Daoy (cell line): ENCODE data around the gene HSPD1. TPM values are rescaled to one million over a fixed set of nuclear protein-coding genes. Genes with fewer than 3 reads are reported as not detected.
"Not testable (repeated sequence)": the region's sequence is repeated elsewhere in the genome, so short reads cannot be mapped to it uniquely, and the experiment has no call there.

Experiments
- DNase-seq: peaks from one replicate; pipeline ENCODE4 v3.0.0-alpha.2; 2015; ENCODE audit warnings: low read depth
- total RNA-seq: library from RNA; depleted of rRNA; stranded (reverse); fragments of >200 nt; shearing (Covaris generic); gene quantifications from 2 replicates; pipeline ENCODE4 v1.2.3, GENCODE V29; 2014

HSPD1 gene
- total RNA-seq, 1 experiment from 2014 or later, result 401 TPM

DNA sequence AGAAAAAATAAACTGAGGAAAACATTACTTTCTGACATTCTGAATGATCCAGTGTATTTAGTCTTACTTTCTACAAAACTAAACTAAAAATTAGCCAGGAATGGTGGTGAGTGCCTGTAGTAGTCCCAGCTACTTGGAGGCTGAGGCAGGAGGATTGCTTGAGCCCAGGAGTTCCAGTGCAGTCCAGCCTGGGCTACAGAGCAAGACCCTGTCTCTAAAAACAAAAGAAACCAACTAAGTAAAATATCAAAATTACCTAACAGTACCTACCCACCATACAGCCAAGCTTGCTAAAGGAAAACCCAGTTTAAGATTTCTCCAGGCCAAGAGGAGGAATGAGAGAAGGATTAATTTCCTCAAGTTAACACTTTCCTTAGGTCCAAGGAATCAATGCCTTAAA lies 2.9 kb downstream of the HSPD1 start:
- DNase-seq, result no peak

DNA sequence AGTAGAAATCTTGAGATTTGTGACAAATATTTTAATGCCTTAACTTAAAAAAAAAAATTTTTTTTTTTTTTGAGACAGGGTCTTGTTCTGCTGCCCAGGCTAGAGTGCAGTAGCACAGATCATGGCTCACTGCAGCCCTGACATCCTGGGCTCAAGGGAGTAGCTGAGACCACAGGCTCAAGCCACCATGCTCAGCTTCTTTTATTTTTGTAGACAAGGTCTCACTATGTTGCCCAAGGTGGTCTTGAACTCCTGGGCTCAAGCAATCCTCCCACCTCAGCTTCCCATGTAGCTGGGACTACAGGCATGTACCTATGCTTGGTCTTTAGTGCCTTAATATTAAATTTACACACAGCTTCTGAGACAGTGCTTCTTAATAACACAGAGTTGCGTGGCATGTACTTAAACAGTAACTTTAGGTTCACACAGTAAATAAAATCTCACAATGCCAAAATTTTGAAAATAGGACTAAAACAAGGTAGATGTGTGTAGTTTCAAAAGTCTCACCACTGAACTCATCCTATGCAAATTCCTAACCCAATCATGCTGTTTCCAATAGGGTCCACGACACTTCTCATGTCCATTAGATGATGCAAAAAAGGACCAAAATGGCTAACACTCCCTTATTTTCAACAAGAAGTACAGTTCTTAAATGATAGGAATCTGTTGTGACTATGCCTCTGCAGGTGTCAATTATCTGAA lies 4.1 kb downstream of the HSPD1 start:
- no peak for DNase-seq

DNA sequence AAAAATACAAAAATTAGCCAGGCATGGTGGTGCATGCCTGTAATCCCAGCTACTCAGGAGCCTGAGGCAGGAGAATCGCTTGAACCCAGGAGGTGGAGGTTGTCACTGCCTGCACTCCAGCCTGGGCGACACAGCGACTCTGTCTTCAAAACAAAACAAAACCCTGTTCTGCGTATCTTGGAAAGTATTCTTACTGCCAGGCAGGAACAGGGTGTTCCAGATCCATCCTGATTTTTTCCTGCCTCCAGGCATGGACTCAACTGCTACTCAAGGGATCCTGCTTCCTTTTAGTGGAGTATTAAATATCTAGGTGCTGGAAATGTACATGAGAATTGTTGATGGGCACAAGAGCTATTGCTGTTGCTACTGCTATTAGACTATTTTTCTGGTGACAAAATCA lies 12.3 kb downstream of the HSPD1 start:
- no peak for DNase-seq

DNA sequence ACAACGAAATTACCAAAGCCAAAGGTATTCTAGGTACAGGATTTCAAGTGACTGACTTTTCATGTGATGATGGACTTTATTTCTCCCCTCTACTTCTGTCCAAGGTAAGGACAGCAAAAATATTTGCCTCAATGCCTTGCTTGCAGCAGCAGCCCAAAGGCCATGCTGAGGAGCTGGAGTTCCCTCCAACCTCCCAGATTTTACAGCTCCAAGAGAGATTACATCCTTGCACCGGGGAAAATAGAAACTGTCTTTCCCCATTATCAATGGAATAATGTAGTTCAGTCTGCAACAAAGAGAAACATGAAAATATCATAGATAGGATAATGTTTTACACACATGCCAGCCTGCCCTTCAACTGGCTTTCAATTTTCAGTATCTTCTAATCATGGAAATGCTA lies 13.5 kb downstream of the HSPD1 start:
- DNase-seq, result no peak

DNA sequence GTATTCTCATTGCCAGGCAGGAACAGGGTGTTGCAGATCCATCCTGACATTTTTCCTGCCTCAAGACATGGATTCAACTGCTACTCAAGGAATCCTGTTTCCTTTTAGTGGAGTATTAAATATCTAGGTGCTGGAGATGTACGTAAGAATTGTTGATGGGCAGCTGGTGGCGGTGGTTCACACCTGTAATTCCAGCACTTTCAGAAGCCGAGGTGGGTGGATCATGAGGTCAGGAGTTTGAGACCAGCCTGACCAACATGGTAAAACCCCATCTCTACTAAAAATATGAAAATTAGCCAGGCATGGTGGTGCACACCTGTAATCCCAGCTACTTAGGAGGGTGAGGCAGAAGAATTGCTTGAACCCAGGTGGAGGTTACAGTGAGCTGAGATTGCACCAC lies 15.4 kb downstream of the HSPD1 start:
- not testable (repeated sequence) for DNase-seq

DNA sequence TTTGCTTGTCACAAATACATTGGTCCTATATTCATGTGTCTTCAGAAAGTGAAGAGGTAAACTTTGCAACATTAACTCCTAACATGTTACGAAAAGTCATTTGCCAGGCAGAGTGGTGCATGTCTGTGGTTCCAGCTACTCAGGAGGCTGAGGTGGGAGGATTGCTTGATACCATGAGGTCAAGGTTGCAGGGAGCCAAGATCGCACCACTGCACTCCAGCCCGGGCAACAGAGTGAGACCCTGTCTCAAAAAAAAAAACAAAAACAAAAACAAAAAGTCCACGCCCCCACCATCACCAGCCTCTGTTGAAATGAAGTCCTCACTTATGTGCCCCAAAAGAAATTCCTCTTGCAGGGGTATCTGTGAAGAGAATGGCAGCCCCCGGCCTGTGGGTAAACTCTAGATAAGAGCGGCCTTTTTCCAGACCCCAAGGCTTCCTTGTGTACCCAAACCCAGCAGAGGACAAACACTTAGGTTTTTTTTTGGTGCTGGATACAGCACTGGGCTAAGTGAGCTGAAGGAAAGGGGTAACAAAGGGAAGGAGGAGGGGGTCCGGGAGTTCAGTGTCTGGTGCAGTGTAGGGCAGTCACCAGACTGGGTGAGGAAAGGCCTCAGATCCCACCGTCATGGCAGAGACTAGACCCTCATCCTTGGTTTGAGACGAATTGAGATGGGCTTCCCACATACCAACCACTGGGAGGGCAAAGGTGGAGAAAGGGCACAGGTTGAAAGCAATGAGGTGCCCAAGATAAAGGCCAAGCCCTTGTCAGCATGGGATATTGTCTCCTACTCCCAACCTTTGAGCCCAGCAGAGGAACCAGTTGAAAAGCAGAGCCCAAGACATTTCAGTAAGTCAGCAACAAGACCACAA lies 19.2 kb downstream of the HSPD1 start:
- DNase-seq, result no peak

DNA sequence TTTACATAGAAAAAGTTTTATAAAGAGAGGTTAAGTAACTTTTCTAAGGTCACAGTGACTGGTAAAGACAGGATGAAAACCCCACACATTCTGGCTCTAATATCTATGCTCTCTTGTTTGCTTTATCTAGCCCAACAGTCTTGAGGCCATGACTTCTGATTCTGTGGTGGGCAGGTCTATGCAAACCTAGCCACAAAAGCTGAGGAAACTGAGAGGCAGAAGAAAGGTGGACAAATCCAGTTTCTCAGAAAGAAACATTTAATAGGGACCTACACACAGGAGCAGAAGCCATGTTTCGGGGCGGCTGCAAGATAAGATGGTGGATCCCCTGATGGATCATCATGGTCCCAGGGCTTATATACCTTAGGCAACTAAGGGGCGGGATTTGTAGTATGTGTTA lies 21.8 kb downstream of the HSPD1 start:
- no peak for DNase-seq

DNA sequence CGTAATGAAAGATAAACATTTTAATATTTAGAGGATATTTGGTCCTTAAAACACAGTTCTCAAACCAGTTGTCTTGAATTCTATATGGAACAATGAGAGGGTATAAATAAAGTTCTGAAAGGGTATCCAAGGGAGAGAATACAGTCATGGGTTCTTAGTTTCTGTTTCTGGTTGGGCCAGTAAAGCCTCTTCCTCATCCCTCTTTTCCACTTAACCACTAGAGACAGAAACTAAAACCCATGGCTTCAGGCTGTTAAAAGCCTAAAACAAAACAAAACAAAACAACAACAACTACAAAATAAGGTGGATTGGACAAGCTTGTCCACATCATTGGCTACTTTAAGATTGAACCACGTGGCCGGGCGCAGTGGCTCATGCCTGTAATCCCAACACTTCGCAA lies 27.5 kb downstream of the HSPD1 start:
- no peak for DNase-seq

DNA sequence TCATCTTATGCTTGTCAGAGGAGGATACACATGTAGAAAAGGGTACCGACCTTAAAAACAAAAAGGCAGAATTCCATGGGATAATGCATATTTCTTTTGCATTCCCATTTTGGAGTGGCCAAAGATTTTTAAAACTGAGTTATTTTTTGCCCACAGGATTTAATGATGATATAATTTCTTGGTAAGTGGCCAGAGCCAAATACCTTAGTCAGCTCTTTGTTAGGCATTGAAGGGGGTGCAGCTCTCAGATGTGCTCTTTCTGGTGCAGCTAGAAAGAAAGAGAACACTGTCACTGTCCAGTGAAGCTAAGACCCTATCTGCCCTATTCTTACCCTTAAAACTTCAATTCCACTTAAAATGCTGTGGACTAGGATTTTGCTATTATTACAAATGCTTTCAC lies 35.5 kb downstream of the HSPD1 start:
- no peak for DNase-seq

DNA sequence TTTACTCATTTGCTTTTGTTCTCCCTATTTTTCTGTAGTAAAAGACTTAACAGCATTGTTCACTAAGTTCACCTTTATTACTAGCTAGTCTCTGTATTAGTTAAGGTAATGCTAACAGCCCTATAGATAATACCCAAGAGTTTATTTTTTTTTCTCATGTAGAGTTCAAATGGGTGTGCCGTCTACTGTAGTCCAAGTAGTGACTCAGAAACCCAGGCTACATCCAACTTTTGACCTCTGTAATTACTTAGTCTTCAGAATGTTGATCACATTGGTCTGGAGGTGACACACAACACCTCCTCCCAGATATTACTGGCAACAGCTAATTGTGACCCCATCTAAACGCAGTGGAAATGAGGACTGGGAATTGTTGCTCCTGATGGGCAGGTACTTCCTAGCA lies 38.6 kb downstream of the HSPD1 start:
- DNase-seq, result no peak

DNA sequence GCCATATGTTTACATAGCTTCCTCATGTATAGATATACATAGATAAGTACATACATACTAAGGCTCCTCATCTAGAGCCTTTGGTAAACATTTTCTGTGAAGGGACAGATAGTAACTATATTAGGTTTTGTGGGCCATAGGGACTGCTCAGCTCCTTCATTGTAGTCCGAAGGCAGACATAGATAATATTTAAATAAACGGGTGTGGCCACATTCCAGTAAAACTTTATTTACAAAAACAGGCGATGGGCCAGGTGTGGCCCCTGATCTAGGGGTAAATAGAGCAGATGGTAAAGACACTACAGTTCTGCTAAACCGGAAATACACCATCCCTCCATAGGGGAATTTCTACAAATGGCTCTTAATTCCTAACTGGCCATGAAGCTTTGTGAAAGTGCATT lies 39.0 kb downstream of the HSPD1 start:
- DNase-seq, result no peak

DNA sequence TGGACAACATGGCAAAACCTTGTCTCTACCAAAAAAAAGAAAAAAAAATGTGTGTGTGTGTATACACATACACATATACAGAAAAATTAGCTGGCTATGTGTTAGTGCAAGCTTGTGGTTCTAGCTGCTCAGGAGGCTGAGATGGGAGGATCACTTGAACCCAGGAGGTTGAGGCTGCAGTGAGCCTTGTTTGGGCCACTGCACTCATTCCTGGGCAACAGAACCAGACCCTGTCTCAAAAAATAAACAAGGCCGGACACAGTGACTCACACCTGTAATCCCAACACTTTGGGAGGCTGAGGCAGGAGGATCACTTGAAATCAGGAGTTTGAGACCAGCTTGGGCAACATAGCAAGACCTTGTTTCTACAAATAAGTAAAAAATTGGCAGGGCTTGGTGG lies 44.2 kb downstream of the HSPD1 start:
- DNase-seq, result no peak

DNA sequence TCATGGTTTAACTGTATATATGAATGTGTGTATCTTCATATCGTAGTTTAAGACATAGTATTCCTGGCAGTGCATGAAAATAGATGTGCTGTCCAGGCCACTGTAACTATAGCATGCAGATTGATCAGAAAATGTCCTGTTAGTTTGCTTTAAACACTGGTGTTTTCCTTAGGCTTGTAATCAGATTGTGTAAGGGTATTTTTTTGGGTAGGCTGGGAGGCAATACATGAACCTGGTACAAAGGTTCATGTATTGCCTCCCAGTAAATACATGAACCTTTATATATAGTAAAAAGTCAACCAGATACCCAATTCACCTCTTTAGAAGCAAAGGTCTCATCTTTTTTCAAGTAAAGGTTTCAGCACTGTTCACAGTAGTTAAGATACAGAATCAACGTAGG lies 44.7 kb downstream of the HSPD1 start:
- DNase-seq, result no peak

DNA sequence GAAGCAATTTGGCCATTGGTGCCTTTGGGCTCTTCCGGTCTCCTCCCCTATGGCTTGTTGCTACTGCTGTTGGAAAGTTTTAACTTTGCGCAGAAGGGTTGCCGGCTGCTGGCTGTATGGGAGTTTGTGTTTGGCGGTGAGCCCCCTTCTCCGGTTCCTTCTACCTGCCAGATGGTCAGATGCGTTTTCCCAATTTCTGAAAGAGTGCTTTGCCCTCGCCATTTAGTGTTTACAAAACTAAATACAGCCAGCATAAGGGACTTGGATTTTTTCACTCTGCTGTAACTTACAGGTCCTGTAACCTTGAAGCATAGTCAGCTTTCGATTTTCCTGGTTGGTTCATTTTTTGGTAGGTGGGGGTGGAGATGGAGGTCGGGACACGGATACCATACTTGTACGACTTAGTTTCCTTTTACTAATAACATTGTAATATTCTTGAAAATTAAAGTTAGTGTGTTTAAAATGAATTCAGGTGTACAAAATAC lies 45.7 kb downstream of the HSPD1 start:
- no peak for DNase-seq

DNA sequence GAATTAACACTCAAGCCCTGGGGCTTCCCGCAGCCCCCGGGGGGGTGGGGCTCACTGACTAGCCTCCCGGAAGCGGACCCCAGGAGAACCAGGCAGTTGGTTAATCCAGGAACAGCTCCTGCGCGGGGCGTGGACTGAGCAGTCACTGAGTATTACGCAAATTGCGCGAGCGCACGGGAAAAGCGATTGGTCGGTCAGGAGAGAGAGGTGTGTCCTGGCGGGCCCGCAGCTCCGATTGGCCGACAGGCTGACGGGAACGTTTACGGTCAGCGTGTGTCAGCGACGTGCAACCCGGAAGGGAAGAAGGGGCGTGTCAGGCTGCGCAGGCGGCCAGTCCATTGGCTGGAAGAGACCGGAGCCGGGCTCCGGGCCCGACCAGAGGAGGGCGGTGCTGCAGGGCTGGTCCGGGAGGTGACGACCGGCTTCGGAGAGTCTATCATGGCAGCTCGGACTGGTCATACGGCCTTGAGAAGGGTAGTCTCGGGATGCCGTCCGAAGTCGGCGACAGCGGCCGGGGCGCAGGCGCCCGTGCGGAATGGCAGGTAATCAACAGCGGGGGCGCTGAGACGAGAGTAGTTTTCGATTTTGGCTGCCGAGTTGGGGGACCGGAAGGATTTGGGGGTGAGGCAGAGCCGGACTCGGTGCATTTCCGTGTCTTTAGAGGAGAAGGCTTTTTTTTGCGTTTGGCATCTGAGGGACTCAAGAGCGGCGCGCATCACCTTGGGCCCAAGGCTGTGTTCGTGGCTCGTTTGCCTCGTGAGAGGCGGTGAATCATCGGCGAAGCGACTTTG lies 46.3 kb downstream of the HSPD1 start, which contains the start of gene COQ10B:
COQ10B (plus strand) TSS at position 430 of the 791 bp plus-strand sequence; CDS start at position 439, 9 bp downstream.
- peak; percentile 100 for DNase-seq

DNA sequence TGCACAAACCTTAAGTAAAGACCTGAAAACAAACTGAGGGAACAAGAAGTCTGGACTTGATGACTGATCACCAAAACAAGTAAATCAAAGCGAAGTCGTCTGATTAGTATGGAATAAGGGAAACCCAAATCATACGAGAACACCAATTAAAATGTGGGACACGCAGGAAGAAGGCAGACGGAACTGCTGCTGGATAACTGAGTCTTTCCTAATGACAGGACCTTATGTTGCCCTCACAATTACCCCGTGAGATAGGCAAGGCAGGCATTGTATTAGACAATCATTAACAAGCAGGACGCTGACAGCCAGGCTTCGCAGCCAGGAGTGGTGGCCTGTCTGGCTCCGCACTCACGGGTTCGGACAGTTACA lies 46.9 kb downstream of the HSPD1 start:
- no peak for DNase-seq

DNA sequence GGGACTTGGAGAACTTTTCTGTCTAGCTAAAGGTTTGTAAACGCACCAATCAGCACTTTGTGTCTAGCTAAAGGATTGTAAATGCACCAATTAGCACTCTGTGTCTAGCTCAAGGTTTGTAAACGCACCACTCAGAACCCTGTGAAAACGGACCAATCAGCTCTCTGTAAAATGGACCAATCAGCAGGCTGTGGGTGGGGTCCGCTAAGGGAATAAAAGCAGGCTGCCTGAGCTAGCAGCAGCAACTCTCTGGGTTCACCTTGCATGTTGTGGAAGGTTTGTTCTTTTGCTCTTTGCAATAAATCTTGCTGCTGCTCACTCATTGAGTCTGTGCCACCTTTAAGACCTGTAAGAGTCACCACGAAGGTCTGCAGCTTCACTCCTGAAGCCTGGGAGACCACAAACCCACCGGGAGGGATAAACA lies 48.7 kb downstream of the HSPD1 start:
- not testable (repeated sequence) for DNase-seq

DNA sequence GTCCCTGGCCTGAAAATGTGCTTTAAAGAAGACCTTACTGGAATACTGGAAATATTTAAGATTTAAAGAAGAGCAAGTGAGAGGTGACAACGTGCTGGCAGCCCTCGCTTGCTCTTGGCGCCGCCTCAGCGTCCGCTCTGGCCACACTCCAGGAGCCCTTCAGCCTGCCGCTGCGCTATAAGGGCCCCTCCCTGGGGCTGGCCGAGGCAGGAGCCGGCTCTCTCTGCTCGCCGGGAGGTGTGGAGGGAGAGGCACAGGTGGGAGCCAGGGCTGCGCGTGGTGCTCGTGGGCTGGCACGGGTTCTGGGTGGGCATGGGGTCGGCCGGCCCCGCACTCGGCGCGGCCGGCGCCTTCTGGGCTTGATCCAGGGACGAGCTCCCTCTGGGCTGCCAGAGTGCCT lies 49.2 kb downstream of the HSPD1 start:
- no peak for DNase-seq

DNA sequence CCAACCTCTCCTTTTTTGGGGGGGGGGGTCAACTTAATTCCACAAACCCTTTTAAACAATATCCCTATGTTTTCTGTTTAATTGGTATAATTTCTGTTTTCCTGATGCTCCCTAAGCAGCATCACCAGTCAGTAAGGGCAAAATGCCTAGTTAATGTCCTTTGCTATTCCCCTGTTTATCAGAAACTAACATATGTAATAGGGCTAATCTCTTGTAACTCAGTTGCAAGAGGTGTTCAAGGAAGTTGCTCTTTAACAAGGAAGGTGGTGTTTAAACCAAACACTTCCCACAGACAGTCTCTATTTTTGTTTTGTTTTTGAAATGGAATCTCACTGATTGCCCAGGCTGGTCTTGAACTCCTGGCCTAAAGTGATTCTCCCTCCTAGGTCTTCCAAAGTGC lies 52.8 kb downstream of the HSPD1 start:
- DNase-seq, result no peak

DNA sequence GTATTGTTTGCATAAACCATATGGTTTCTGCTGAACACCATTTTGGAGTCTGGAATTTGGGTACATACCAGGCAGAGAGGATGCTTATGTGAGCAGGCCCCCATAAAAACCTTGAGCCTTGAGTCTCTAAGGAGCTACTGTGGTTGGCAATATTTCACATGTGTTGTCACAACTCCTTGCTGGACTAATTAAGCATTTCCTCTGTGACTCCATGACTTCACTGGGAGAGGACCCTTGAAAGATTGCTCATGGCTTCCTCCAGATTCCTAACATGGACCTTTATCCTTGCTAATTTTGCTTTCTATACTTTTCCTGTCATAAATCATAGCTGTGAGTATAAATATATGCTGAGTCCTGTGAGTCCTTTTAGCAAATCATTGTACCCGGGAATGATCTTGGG lies 53.9 kb downstream of the HSPD1 start:
- no peak for DNase-seq

DNA sequence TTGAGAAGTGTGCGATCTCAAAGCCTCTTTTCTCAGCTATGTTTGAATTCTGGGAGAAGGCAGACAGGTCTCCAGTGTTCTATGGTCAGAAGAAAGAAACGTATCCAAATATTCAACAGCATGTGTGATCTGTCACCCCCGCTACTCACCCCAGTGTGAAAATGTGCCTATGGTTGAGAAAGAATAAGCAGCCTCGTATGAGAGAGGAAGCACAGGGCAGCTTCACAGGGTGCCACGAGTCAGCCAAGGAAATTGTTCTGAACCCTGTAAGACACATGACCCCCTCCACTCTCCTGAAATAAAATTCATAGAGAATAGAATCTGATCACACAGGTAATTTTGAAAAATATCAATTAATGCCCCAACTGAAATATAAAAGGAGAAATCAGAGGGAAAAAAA lies 56.8 kb downstream of the HSPD1 start:
- no peak for DNase-seq

DNA sequence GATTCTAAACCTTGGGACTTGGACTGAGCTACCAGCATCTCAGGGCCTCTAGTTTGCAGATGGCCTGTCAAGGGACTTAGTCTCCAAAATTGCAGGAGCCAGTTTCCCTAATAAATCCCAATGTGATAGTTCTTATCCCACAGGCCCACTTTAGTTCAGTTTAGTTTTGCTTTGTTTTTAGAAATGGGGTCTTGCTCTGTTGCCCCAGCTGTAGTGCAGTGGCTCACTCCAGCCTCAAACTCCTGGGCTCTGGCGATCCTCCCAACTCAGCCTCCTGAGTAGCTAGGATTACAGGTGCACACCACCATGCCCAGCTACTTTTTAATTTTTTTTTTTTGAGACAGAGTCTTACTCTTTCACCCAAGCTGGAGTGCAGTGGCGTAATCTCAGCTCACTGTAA lies 62.3 kb downstream of the HSPD1 start:
- no peak for DNase-seq
